H9 (cell line): Measurements from ENCODE around the gene HMOX2. TPM values are rescaled to one million over a fixed set of nuclear protein-coding genes. Genes with fewer than 3 reads are reported as not detected.

Experiments
- DNase-seq: peaks from one replicate; pipeline ENCODE4 v3.0.0-alpha.2; 2017
- H2AFZ ChIP-seq: one replicate; pipeline ENCODE4 v1.6.1; 2013; ENCODE audit warnings: mild to moderate bottlenecking, low read length, control low read depth, moderate library complexity
- H2AK5ac ChIP-seq: 2 replicates; pipeline ENCODE4 v1.6.1; 2013; ENCODE audit warnings: low read length, control low read depth, mixed read lengths; ENCODE audit not compliant: insufficient read length
- H2BK120ac ChIP-seq: one replicate; pipeline ENCODE4 v1.6.1; 2013; ENCODE audit warnings: low read depth, mild to moderate bottlenecking, low read length, control low read depth, inconsistent platforms; ENCODE audit not compliant: poor library complexity, severe bottlenecking
- H2BK12ac ChIP-seq: 2 replicates; pipeline ENCODE4 v1.6.1; 2013; ENCODE audit warnings: low read length, control low read depth, mixed read lengths, low read depth; ENCODE audit not compliant: insufficient read length
- H2BK15ac ChIP-seq: 2 replicates; pipeline ENCODE4 v1.6.1; 2013; ENCODE audit warnings: low read depth, low read length, control low read depth
- H2BK20ac ChIP-seq: one replicate; pipeline ENCODE4 v1.6.1; 2013; ENCODE audit warnings: low read depth, mild to moderate bottlenecking, low read length, control low read depth, inconsistent platforms; ENCODE audit not compliant: poor library complexity, severe bottlenecking
- H2BK5ac ChIP-seq: 2 replicates; pipeline ENCODE4 v1.6.1; 2013; ENCODE audit warnings: low read length, control low read depth, mixed read lengths; ENCODE audit not compliant: insufficient read length
- H3K14ac ChIP-seq: 2 replicates; pipeline ENCODE4 v1.6.1; 2013; ENCODE audit warnings: low read length, control low read depth; ENCODE audit not compliant: insufficient read depth
- H3K18ac ChIP-seq: 2 replicates; pipeline ENCODE4 v1.6.1; 2013; ENCODE audit warnings: low read depth, mild to moderate bottlenecking, mixed read lengths, low read length, control low read depth; ENCODE audit not compliant: insufficient read length
- H3K23ac ChIP-seq: 2 replicates; pipeline ENCODE4 v1.6.1; 2013; ENCODE audit warnings: low read length, control low read depth, mixed read lengths, low read depth; ENCODE audit not compliant: insufficient read length
- H3K23me2 ChIP-seq: 2 replicates; pipeline ENCODE4 v1.6.1; 2013; ENCODE audit warnings: low read depth, mild to moderate bottlenecking, mixed read lengths, low read length, control low read depth; ENCODE audit not compliant: insufficient read length, poor library complexity, severe bottlenecking
- H3K27ac ChIP-seq: 2 replicates; pipeline ENCODE4 v1.5.1; 2013; ENCODE audit warnings: low read length, control low read depth, mixed read lengths, low read depth; ENCODE audit not compliant: insufficient read length
- H3K27me3 ChIP-seq: 2 replicates; pipeline ENCODE4 v1.6.1; 2013; ENCODE audit warnings: low read length, control low read depth, inconsistent platforms; ENCODE audit not compliant: insufficient read depth
- H3K4ac ChIP-seq: 2 replicates; pipeline ENCODE4 v1.6.1; 2013; ENCODE audit warnings: low read depth, mild to moderate bottlenecking, control low read depth, inconsistent platforms, low read length, moderate library complexity
- H3K4me1 ChIP-seq: 2 replicates; pipeline ENCODE4 v1.6.1; 2013; ENCODE audit warnings: low read length, control low read depth, inconsistent platforms; ENCODE audit not compliant: insufficient read depth
- H3K4me2 ChIP-seq: 2 replicates; pipeline ENCODE4 v1.6.1; 2013; ENCODE audit warnings: low read length, control low read depth, mixed read lengths; ENCODE audit not compliant: insufficient read length, insufficient read depth
- H3K56ac ChIP-seq: 2 replicates; pipeline ENCODE4 v1.6.1; 2013; ENCODE audit warnings: low read depth, mild to moderate bottlenecking, mixed read lengths, low read length, control low read depth; ENCODE audit not compliant: insufficient read length
- H3K79me1 ChIP-seq: 2 replicates; pipeline ENCODE4 v1.6.1; 2013; ENCODE audit warnings: low read depth, mild to moderate bottlenecking, moderate library complexity, low read length, control low read depth, inconsistent platforms; ENCODE audit not compliant: insufficient read depth, poor library complexity, severe bottlenecking
- H3K79me2 ChIP-seq: 2 replicates; pipeline ENCODE4 v1.6.1; 2013; ENCODE audit warnings: low read length, control low read depth, inconsistent platforms; ENCODE audit not compliant: insufficient read depth
- H3K9ac ChIP-seq: 2 replicates; pipeline ENCODE4 v1.6.1; 2013; ENCODE audit warnings: low read length, control low read depth, mixed read lengths; ENCODE audit not compliant: insufficient read length; ENCODE audit errors: extremely low read depth
- H3K9me3 ChIP-seq: one replicate; pipeline ENCODE4 v1.6.1; 2013; ENCODE audit warnings: low read depth, low read length, inconsistent platforms; ENCODE audit not compliant: control insufficient read depth
- H3T11ph ChIP-seq: one replicate; pipeline ENCODE4 v1.6.1; 2013; ENCODE audit warnings: mild to moderate bottlenecking, low read length, control low read depth, inconsistent platforms
- H4K20me1 ChIP-seq: one replicate; pipeline ENCODE4 v1.6.1; 2013; ENCODE audit not compliant: control insufficient read depth, insufficient read length, insufficient read depth
- H4K5ac ChIP-seq: 2 replicates; pipeline ENCODE4 v1.6.1; 2013; ENCODE audit warnings: low read depth, mild to moderate bottlenecking, mixed read lengths, low read length, control low read depth; ENCODE audit not compliant: insufficient read length
- H4K8ac ChIP-seq: replicated peaks from 2 replicates; pipeline ENCODE4 v1.6.1; 2013; ENCODE audit warnings: low read length, control low read depth, mixed read lengths, low read depth; ENCODE audit not compliant: insufficient read length
- H4K91ac ChIP-seq: 2 replicates; pipeline ENCODE4 v1.6.1; 2013; ENCODE audit warnings: low read depth, mild to moderate bottlenecking, moderate library complexity, mixed read lengths, low read length, control low read depth; ENCODE audit not compliant: insufficient read length
- H3K27ac Mint-ChIP-seq, 3 experiments: 2 replicates in 2 of 3; 3 replicates in 1 of 3; pipeline ENCODE4 v1.8.0; 2020 to 2021; ENCODE audit warnings: mixed read lengths in 3 of 3, mild to moderate bottlenecking in 1 of 3, moderate library complexity in 1 of 3
- H3K27me3 Mint-ChIP-seq: 2 replicates; pipeline ENCODE4 v1.8.0; 2021; ENCODE audit warnings: low read depth, mild to moderate bottlenecking, moderate library complexity, mixed read lengths
- H3K36me3 Mint-ChIP-seq, 3 experiments: 2 replicates in 2 of 3; 3 replicates in 1 of 3; pipeline ENCODE4 v1.8.0; 2020 to 2021; ENCODE audit warnings: low read depth in 3 of 3, mixed read lengths in 3 of 3; ENCODE audit not compliant: insufficient read depth in 1 of 3
- H3K4me1 Mint-ChIP-seq, 2 experiments: 2 replicates each; pipeline ENCODE4 v1.8.0; 2020; ENCODE audit warnings: mixed read lengths in 2 of 2
- H3K4me3 Mint-ChIP-seq, 2 experiments: 2 replicates in 1 of 2; 3 replicates in 1 of 2; pipeline ENCODE4 v1.8.0; 2020 to 2021; ENCODE audit warnings: mild to moderate bottlenecking in 2 of 2, mixed read lengths in 2 of 2, moderate library complexity in 1 of 2
- H3K9me3 Mint-ChIP-seq, 2 experiments: 2 replicates in 1 of 2; 3 replicates in 1 of 2; pipeline ENCODE4 v1.8.0; 2020; ENCODE audit warnings: mild to moderate bottlenecking in 2 of 2, mixed read lengths in 2 of 2, moderate library complexity in 1 of 2
- WGBS: extraction: QIAGEN DNeasy Blood & Tissue Kit; methylation state at CpG from one replicate; pipeline ENCODE4 v1.1.7; 2013; ENCODE audit warnings: missing lambda C conversion rate, low lambda C conversion rate, mixed read lengths; ENCODE audit not compliant: insufficient read length; ENCODE audit errors: extremely low coverage; 5-methylcytosine and 5-hydroxymethylcytosine counted together
- total RNA-seq: library from RNA; stranded (reverse); gene quantifications from 2 replicates; pipeline ENCODE4 v1.2.1, GENCODE V29; 2021
- TF ChIP-seq, protein P1 (sequence below): fragments of 200-600 bp; sonication (generic); conservative IDR thresholded peaks from 3 replicates; pipeline ENCODE4 v1.8.0; 2021; ENCODE audit warnings: antibody characterized with exemption, mild to moderate bottlenecking

The HMOX2 gene
- total RNA-seq, 1 experiment from 2014 or later, result 44.4 TPM

- H3K27ac ChIP-seq, result no peak overlapping the region
- no peaks in the 10 kb centered on the region for H3K23me2 ChIP-seq
- Mint-ChIP-seq H3K36me3 (peaks cover 0 to 7% (median 0%) of the 10 kb centered on the region in 3 experiments; a peak in 3 of 7 replicates), H3K4me1 (peaks cover 39 to 61% of the 10 kb centered on the region in 2 experiments), H3K27ac (peak overlapping the region in 2 of 3 experiments; percentile 79 to 88; a peak in 4 of 7 replicates), H3K9me3 (no peaks in the 10 kb centered on the region), H3K4me3 (no peak overlapping the region), H3K27me3 (peaks cover 2% of the 10 kb centered on the region; the same call in 1 of the 2 replicates)
- no peak overlapping the region for H3K18ac ChIP-seq
- H3K27me3 ChIP-seq, result no peaks in the 10 kb centered on the region
- no peak overlapping the region for H2BK5ac ChIP-seq
- no peak overlapping the region for H4K5ac ChIP-seq
- H3K56ac ChIP-seq, result no peak overlapping the region
- no peaks in the 10 kb centered on the region for H4K20me1 ChIP-seq
- 0 out of 2 replicates have a peak, but pooled peaks cover 3% of the 10 kb centered on the region for H3K4me1 ChIP-seq
- no peak overlapping the region for H3K9ac ChIP-seq
- no peaks in the 10 kb centered on the region for H3K79me1 ChIP-seq
- no peak overlapping the region for H4K91ac ChIP-seq
- no peak overlapping the region for H3K14ac ChIP-seq
- 0 out of 2 replicates have a peak, but pooled peaks cover 2% of the 10 kb centered on the region for H3K79me2 ChIP-seq
- no peak overlapping the region for H3K4me2 ChIP-seq
- WGBS, result no CpG with 5 or more reads among the region's 8 CpGs
- H2BK12ac ChIP-seq, result no peak overlapping the region
- H2AK5ac ChIP-seq, result no peak overlapping the region
- H2BK15ac ChIP-seq, result no peak overlapping the region
- DNase-seq, result peak; percentile 49
- TF ChIP-seq, protein P1, sequence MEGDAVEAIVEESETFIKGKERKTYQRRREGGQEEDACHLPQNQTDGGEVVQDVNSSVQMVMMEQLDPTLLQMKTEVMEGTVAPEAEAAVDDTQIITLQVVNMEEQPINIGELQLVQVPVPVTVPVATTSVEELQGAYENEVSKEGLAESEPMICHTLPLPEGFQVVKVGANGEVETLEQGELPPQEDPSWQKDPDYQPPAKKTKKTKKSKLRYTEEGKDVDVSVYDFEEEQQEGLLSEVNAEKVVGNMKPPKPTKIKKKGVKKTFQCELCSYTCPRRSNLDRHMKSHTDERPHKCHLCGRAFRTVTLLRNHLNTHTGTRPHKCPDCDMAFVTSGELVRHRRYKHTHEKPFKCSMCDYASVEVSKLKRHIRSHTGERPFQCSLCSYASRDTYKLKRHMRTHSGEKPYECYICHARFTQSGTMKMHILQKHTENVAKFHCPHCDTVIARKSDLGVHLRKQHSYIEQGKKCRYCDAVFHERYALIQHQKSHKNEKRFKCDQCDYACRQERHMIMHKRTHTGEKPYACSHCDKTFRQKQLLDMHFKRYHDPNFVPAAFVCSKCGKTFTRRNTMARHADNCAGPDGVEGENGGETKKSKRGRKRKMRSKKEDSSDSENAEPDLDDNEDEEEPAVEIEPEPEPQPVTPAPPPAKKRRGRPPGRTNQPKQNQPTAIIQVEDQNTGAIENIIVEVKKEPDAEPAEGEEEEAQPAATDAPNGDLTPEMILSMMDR, result no peak
- no peak overlapping the region for H3K4ac ChIP-seq
- no peak overlapping the region for H2AFZ ChIP-seq
- H2BK20ac ChIP-seq, result no peak overlapping the region
- H3K23ac ChIP-seq, result no peak overlapping the region
- H4K8ac ChIP-seq, result no peak overlapping the region
- H3K9me3 ChIP-seq, result no peaks in the 10 kb centered on the region
- no peak overlapping the region for H3T11ph ChIP-seq
- no peak overlapping the region for H2BK120ac ChIP-seq
These were observed 45.9 kb downstream of the HMOX2 start for GRCh38 chr16:4522051-4522581.
